ENCODE data around the gene RNF114.
A peak's percentile ranks its signal among the peaks of the same experiment; 100 is the strongest.
"Not testable (repeated sequence)": the region's sequence is repeated elsewhere in the genome, so short reads cannot be mapped to it uniquely, and the experiment has no call there.

The RNF114 gene

DNA sequence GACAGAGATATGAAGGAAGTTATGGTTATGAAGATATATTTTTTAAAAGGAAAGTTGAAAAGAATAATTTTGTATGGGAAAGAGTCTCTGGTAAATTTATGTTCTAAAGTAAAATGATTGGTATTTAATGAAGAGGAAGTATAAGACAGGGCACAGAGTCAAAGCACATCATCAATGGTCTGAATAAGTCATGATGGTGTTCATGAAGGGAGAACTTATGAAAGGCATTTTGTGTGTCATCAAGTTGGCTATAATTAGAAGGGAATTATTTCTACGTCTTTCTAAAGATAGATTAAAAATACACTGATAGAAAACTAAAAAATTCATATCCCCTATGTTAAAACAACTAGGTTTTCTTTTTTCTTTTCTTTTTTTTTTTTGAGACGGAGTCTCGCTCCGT, 25.2 kb downstream of the RNF114 start:
- no peak for DNase-seq (ENCODE audit: low read depth in 1 of 2, low spot score in 1 of 2)

DNA sequence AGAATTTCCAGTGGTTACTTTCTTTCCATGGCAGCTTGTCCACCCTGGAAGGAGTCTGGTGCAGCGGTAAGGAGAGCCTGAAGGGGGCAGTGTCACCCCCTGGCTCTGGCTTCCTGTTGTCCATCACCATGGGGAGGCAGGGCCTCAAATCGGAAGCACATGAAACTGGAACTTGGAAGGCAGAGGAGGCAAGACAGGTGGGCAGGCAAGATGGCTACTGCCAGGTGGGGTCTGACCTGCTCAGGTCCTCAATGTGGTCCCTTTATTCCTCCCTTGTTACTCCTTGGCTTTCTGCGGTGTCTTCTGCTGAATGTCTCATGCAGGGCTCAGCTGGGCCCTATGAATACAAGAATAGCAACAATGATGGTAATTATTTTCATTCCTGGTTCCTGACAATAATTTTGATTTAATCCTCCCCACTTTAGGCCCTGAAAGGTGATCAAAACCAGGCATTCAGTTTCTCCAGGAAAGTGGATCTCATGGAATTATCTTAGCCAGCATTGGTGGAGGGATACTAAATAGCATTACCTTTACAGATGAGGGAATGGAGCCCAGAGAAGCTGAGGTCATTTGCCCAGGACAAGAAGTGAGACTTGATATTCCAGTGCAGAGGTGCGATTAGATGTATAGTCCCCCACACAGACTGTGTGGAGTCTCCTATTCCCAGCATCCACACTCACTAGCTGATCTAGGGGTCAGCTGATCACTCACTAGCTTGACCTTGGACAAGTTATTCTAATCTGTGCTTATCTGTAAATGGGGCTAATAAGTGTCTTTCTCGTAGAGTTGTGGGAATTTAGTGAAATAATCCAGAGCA, 29.0 kb downstream of the RNF114 start:
- no peak for DNase-seq (ENCODE audit: low read depth in 1 of 2, low spot score in 1 of 2)

DNA sequence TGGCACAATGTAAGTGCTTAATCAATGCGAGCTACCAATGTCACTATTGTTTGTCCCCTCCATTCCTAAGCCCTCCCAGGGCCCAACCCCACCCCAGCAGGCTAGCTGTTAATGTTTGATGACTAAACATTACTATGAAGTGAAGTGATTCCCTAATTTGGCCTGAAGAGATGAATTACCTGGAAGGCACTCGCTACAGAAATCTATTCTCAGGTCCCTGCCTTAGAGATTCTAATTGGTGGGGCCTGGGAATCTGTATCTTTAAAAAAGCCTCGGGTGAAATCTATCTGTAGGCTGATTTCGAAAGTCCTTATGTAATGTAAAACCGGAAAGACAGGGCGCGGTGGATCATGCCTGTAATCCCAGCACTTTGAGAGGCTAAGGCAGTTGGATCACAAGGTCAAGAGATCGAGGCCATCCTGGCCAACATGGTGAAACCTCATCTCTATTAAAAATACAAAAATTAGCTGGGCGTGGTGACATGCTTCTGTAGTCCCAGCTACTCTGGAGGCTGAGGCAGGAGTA, 29.6 kb downstream of the RNF114 start:
- DNase-seq (ENCODE audit: low read depth in 1 of 2, low spot score in 1 of 2): no peak

DNA sequence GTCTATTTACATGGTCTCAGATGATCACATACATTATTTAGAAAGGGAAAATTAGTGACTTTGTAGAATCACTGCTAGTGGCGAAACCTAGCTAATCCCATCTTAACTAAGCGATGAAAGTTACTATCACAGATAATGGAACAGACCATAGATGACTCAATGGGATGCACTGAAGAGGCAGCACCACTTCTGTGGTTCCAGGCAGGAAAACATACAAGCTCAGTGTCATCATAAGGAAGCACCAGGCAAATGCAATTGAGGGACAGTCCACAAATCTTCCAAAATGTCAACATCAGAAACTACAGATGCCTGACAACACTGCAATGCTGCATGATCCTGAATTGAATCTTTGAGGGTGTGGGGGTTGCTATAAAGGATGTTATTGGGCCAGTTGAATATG, 30.7 kb downstream of the RNF114 start:
- DNase-seq (ENCODE audit: low read depth in 1 of 2, low spot score in 1 of 2): no peak

DNA sequence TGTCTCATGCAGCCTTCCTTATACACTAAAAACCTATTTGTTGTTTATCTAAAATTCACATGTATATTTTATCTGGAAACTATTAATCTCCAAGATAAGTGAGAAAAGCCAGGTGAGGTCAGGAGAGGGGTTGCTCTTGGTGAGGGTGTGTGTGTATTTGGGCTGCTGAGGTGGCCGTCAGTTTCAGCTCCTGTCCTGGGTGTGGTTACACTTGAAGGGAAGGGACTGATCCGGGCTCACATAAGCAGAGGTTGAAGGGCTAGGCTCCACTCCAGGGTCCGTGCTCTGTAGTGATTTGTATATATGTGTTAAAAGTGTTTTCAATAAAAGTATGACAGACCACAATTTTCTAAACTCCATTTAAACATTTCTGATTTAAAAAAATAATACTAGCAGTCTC, 33.0 kb downstream of the RNF114 start:
- DNase-seq (ENCODE audit: low read depth in 1 of 2, low spot score in 1 of 2): no peak

DNA sequence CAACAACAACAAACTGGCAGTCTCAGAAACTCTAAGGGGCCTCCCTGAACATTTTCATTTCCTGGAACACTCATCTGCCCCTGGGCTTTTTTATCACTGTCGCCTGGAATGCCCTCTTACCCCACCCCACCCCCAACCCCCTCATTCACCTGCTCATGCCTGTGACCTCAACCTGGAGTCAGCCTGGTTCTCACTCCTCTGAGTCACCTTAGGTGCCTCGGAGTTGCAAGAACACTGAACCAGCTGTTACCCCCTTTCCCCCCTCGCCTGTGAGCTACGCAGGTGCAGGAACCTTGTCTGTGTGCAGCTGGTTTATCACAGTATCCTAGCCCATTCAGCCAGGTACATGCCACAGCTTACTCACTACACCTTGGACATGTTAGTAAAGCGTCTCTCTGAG, 33.7 kb downstream of the RNF114 start:
- DNase-seq (ENCODE audit: low read depth in 1 of 2, low spot score in 1 of 2): no peak

DNA sequence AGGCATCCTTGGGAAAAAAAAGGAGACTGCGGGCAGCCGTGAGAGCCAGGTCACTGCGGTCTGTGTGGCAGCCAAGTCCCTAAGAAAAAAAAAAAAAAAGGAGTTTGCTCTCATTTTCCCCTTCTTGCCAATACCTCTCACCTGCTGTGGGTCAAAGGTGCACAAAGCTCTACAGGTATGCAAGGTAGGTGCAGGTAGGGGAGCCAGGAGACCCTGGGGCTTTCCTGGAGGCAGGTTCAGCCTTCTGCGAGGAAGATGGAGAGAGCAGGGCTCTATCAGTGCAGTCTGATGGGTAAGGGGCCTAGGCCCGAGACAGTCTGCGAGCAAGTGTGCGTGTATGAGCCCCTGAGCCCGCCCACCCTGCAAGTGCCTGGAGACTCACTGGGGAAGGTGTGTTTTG, 34.3 kb downstream of the RNF114 start:
- DNase-seq (ENCODE audit: low read depth in 1 of 2, low spot score in 1 of 2): no peak

DNA sequence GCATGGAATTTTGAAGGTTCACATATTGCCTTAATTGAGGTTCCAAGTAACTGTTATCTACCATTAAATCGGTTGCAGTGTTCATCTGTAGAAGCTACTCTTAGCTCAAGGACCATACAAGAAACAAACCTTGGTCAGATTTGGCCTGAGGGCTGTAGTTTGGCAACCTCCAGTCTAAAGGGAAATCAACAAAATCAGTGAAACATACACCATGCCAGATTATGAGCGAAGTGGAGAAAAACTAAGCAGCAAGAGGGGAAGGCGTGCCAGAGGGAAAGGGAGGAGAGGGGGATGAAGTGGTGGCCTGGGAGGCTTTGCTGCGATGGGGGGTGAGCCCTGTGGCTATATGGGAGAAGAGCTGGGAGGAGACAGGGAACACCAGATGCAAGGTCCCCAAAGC, 37.8 kb downstream of the RNF114 start:
- DNase-seq (ENCODE audit: low read depth in 1 of 2, low spot score in 1 of 2): no peak

DNA sequence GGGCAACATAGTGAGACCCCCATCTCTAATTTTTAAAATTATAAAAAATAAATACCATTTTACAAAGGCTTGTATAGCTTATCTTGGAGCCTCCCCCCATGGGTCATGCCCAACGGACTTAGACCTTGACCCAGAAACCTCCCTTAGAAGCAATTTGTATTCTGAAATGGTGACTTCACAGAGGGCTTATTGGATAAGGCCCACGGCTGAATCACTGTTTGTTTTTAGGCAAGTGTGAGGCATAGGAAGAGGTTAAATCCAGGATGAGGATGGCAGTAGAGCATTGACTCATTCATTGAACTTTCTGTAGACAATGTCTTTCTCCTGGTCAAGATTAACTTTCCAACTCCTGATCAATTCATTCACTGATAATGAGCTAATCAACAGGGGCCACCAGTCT, 40.3 kb downstream of the RNF114 start:
- DNase-seq (ENCODE audit: low read depth in 1 of 2, low spot score in 1 of 2): no peak

DNA sequence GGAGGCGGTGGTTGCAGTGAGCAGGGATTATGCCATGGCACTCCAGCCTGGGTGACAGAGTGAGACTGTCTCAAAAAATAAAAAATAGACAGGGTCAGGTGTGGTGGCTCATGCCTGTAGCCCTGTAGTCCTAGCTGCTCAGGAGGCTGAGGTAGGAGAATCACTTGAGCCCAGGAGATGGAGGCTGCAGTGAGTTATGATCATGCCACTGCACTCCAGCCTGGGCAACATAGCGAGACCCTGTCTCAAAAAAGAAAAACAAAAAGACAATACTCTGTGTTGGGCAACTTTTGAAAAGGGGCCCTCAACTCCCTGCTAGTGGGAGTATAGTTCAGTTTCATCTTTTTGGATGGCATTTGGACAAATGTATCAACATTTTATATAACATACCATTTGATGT, 41.5 kb downstream of the RNF114 start:
- DNase-seq (ENCODE audit: low read depth in 1 of 2, low spot score in 1 of 2): not testable (repeated sequence)

DNA sequence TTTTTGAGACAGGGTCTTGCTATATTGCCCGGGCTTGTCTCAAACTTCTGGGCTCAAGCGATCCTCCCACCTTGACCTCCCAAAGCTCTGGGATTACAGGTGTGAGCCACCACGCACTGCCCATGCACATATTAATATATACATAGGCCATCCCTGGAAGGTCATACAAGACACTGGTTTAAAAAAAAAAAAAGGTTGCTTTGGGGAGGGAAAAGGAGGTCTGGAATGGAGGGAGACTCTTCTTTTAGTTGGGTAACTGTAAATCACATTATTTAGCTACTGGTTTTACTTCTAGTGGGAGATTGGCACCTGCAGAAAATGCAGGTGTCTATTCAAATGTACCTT, 42.5 kb downstream of the RNF114 start:
- no peak for DNase-seq (ENCODE audit: low read depth in 1 of 2, low spot score in 1 of 2)

DNA sequence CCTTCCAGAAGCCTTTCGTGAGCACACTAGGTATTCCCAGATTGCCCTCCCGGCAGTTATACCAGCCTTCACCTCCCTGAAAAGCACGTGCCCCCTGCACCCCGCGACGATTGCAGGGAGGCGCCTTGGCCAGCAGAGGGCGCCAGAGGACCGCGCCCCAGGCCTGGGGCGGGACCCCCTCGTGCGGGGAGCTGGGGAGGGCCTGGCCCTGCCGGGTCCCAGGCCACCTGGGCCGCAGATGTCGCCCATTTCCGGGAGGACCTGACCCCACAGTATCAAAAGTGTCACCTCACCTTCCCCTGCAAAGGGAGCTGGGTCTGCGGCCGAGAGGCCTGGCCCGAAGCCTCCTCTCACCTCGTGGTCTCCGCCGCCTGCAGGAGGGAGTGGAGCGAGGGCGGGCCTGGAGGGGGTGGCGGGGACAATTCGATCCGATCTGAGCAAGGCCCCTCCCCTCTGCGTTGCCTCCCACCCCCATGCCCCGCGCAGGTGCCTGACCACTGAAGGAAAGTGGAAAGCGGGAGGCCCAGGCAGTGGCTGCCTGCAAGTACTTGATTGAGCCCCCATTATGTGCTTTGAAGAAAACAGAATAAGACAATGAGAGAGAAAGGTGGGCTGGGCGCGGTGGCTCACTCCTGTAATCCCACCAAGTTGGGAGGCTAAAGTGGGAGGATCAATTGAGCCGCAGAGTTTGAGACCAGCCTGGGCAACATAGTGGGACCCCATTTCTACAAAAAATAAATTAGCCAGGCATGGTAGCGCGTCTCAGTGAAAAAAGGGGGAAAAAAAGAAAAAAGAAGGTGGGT, 43.0 kb downstream of the RNF114 start:
- DNase-seq (ENCODE audit: low read depth in 1 of 2, low spot score in 1 of 2): peak; percentile 44 to 57

DNA sequence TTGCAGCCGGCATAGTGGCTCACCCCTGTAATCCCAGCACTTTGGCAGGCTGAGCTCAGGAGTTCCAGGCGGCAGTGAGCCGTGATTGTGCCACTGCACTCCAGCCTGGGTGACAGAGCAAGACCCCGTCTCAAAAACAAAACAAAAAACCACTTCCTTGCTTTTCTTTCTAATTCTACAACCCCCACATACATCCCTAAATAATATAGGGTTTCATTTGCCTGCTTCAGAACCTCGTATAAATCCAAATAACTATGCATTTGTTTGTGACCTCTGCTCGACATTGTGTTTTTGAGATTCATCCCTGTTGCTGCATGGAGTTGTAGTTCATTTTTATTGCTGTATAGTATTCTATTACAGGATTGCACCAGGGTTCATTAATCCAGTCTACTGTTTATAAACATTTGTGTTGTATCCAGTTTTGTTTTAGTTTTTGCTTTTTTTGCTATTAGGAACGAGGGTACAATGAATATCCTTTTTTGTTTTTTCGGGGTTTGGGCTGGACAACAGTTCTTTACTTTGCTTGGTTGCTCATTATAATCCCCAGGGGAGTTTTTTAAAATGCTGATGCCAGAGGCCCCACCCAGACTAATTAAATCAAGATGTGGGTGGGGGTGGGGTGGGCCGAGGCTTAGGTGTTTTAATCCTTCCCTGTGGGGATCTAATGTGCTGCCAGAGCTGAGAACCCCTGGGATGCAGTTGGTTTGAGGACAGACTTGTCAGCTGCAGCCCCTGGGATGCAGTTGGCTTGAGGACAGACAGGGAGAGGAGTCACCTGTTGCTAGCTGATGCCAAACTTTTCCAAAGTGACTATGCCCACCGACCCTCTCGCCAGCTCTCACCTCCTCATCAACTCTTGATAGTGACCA, 44.2 kb downstream of the RNF114 start:
- DNase-seq (ENCODE audit: low read depth in 1 of 2, low spot score in 1 of 2): no peak

DNA sequence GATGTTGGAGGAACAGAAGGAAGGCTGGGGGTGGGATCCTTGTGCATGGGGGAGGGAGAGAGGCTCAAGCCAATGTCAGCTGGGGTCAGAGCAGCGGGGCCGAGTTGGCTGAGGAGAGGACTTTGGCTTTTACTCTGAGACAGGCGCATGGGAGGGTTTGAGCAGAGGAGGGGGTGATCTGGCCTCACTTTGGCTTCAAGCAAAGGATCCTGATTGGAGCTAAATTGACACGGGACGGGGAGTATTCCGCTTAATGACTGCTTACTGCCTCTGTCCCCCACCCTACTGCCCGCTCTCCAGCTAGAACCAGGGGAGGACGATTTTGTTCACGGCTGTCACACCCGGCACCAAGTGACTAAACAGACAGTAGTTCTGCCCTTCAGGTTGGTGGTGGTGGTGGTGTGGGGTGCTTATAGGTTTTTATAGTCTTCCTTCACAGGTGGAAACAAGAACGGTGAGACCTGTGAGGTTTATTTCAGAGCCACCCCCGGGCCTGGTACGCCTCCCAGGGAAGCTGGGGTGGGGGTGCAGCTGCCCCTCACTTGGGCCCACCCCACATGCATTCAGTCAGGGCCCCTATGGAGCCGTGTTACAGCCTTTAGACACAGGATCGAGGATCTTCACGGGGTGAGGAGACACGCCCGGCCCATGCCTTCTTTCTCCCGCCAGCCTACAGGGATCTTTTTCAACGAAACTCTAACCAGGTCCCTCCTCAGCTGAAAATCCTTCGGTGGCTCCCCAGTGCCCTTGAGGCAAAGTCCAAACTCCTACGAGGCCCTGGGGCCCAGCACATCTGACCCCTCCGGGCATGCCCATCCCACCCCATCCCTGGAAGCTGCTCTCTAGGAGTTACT, 45.2 kb downstream of the RNF114 start:
- DNase-seq (ENCODE audit: low read depth in 1 of 2, low spot score in 1 of 2): no peak

DNA sequence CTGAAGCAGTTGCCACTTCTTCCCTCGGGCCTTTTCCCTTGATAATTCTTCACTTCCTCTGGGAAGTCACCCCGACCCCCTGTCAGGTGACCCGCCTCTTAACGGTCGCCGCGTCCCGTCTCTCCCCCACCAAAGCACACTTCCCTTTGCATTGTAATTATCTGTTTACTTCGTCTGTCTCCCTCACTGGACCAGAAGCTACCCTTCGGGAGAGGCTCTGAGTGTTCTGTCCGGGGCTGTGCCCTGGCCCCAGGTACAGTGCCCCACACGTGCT, 45.8 kb downstream of the RNF114 start:
- no peak for DNase-seq (ENCODE audit: low read depth in 1 of 2, low spot score in 1 of 2)

DNA sequence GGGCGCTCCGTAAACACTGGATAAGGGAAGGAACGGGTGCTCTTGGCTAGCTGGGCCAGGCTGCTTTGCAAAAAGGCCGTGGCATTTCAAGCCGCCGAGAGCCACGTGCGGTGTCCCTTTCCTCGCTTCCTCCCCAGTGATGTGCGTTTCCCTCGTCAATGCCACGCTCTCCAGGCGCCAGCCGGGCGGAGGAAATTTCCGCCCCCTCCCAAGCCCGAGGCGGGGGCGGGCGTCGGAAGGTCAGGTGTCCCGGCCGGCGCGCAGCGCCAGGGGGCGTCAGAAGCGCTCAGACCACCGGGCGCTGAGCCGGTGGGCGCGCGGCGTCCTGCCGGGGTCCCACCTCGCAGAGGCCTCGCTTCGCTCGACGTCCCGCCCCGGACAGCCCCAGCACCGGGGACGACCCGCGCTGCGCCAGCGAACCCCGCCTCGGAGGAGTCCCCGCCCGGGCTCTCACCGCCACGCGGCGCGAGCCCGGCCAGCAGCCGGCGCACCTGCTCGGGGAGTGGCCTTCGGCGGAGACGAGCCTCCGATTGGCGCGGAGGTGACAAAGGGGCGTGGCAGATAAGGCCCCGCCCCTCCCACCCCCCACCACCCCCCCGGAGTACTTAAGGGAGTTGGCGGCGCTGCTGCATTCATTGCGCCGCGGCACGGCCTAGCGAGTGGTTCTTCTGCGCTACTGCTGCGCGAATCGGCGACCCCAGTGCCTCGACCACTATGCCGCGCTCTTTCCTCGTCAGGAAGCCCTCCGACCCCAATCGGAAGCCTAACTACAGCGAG, 46.3 kb downstream of the RNF114 start, which contains the start of gene SNAI1:
TSS of gene SNAI1 (plus strand) at position 635 of the 777 bp plus-strand sequence. CDS start at position 715, 80 bp downstream.
- DNase-seq (ENCODE audit: low read depth in 1 of 2, low spot score in 1 of 2): peak; percentile 59 to 79

DNA sequence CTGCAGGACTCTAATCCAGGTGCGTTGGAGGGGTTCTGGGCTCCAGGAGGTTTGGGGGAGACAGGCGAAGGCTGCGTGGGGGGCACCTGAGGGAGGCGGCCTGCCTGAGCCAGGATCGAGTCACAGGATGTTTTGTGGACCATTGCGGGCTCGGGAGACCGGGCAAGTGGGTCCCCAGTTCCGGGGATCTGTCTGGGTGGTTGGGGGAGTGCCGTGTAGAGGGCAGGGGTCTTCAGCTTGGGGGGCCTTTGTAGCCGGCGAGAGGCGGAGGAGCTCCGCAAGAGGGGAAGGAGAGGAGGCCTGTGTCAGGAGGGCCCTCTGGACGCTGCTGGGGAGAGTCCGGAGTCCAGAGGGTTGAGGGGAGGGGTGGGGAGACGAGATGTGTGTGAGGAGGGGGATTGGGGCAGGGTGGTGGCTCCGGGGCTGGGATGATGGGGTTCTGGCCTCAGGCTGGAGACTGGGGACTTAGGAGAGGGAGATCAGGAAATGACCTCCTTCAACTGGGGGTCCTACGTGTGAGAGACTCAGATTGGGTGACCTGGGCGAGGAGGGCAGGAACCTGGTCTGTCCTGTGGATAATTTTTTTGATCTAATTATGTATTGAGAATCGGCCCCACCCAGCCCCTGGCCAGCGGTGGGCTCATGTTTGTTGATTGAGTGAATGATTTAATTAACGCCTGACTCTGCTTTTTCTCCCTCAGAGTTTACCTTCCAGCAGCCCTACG, 47.1 kb downstream of the RNF114 start:
- no peak for DNase-seq (ENCODE audit: low read depth in 1 of 2, low spot score in 1 of 2)

DNA sequence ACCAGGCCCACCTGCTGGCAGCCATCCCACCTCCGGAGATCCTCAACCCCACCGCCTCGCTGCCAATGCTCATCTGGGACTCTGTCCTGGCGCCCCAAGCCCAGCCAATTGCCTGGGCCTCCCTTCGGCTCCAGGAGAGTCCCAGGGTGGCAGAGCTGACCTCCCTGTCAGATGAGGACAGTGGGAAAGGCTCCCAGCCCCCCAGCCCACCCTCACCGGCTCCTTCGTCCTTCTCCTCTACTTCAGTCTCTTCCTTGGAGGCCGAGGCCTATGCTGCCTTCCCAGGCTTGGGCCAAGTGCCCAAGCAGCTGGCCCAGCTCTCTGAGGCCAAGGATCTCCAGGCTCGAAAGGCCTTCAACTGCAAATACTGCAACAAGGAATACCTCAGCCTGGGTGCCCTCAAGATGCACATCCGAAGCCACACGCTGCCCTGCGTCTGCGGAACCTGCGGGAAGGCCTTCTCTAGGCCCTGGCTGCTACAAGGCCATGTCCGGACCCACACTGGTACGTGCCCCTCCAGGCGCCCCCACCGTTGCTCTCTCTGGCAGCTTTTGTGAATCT, 47.7 kb downstream of the RNF114 start:
- DNase-seq (ENCODE audit: low read depth in 1 of 2, low spot score in 1 of 2): no peak

Measured in activated T-helper 1 cell treated with anti-CD3 and anti-CD28 coated beads, Interleukin-2, amount 50 U/mL, for 16 hours (primary cell).